Breast epithelium (tissue), 4 donors: Measurements from ENCODE around the gene SNRPD3. TPM values are rescaled to one million over a fixed set of nuclear protein-coding genes. Genes with fewer than 3 reads are reported as not detected.
"Not testable (repeated sequence)": the region's sequence is repeated elsewhere in the genome, so short reads cannot be mapped to it uniquely, and the experiment has no call there.

ENCODE experiments used
- DNase-seq, 2 donors: peaks; one replicate each; pipeline ENCODE4 v3.0.0-alpha.2; 2019; ENCODE audit warnings: low spot score in 2 of 2
- H3K27ac ChIP-seq, 2 donors: fragments of 200-600 bp; sonication (generic) in 1 of 2; one replicate each; pipeline ENCODE4 v1.5.1; 2016 to 2019; ENCODE audit warnings: mild to moderate bottlenecking in 1 of 2
- H3K27me3 ChIP-seq, 2 donors: fragments of 200-600 bp; sonication (generic) in 1 of 2; one replicate each; pipeline versions ENCODE4 v1.5.1 to v1.6.0; 2017 to 2019; ENCODE audit warnings: control low read depth in 1 of 2, mild to moderate bottlenecking in 1 of 2
- H3K36me3 ChIP-seq: fragments of 200-600 bp; one replicate; pipeline ENCODE4 v1.5.1; 2019
- H3K4me1 ChIP-seq, 2 donors: fragments of 200-600 bp; sonication (generic); one replicate each; pipeline ENCODE4 v1.5.1; 2016 to 2019; ENCODE audit warnings: control low read depth in 1 of 2
- H3K4me3 ChIP-seq, 3 donors: fragments of 200-600 bp; sonication (generic); 1 replicate in 2 of 3; 2 replicates in 1 of 3; pipeline ENCODE4 v1.5.1; 2016 to 2019; ENCODE audit warnings: mild to moderate bottlenecking in 3 of 3, moderate library complexity in 2 of 3
- H3K9me3 ChIP-seq, 2 donors: fragments of 200-600 bp; sonication (generic) in 1 of 2; one replicate each; pipeline ENCODE4 v1.5.1; 2016 to 2019; ENCODE audit warnings: control low read depth in 1 of 2
- POLR2A ChIP-seq: fragments of 450-650 bp; IDR thresholded peaks from one replicate; pipeline ENCODE4 v1.6.1; 2016; ENCODE audit warnings: antibody characterized with exemption, mild to moderate bottlenecking, moderate library complexity
- POLR2AphosphoS5 ChIP-seq, 3 donors: sonication (generic); formaldehyde crosslinking; IDR thresholded peaks; one replicate each; pipeline ENCODE4 v1.6.1; 2017; ENCODE audit warnings: antibody characterized with exemption in 3 of 3
- intact Hi-C: fragments of 100-400 bp; cut with DNase I; formaldehyde crosslinking; loops from one replicate; pipeline ENCODE4 v1.15.1; 2023; ENCODE audit warnings: low total_unique reads
- total RNA-seq, 3 donors: library from RNA; depleted of rRNA; stranded (reverse); fragments of >200 nt; gene quantifications; one replicate each; pipeline ENCODE4 v1.1.0, GENCODE V29; 2016
- TF ChIP-seq, protein P1 (sequence below), 3 donors: fragments of 450-650 bp; IDR thresholded peaks; one replicate each; pipeline ENCODE4 v1.5.1; 2016 to 2017; ENCODE audit warnings: antibody characterized with exemption in 3 of 3, mild to moderate bottlenecking in 3 of 3, moderate library complexity in 3 of 3

The SNRPD3 gene
- total RNA-seq, 3 donors from 2014 or later, result 105 to 148 (median 124) TPM

DNA sequence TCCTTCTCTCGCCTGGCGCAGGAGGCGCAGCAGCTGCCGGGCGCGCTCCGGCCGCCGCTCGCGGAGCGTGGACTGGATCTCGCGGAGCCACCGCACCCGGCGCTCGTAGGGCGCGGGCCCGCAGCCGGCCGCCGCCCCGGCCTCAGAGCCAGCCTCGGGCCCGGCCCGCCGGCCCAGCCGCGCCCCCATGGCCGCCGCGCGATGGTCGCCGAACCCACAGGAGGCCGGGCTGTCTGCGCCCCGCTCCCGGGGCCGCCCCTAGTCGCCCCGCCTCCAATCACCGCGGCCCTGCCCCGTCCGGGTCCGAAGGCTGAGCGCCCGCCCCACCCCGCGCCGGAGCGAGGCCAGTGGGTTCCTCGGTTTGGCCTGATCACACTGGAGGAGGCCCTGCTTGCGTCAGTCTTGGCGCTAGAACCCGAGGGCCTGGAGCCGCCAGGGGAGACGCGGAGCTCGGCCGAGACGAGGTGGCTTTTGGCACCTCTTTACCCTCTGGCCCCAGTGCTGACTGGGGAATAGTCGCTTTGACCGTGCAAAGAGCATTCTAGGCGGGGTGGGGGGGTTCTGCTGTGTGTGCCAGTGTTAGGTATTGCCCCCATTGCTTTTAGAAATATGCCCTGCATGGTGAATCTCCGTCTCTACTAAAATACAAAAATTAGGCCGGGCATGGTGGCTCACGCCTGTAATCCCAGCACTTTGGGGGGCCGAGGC, 37.2 kb downstream of the SNRPD3 start, which contains the start of gene LRRC75B:
LRRC75B (minus strand) TSS at position 223 of the 708 bp plus-strand sequence; CDS start at position 189, 34 bp downstream.
- no peak for TF ChIP-seq POLR2A
- TF ChIP-seq, protein P1, sequence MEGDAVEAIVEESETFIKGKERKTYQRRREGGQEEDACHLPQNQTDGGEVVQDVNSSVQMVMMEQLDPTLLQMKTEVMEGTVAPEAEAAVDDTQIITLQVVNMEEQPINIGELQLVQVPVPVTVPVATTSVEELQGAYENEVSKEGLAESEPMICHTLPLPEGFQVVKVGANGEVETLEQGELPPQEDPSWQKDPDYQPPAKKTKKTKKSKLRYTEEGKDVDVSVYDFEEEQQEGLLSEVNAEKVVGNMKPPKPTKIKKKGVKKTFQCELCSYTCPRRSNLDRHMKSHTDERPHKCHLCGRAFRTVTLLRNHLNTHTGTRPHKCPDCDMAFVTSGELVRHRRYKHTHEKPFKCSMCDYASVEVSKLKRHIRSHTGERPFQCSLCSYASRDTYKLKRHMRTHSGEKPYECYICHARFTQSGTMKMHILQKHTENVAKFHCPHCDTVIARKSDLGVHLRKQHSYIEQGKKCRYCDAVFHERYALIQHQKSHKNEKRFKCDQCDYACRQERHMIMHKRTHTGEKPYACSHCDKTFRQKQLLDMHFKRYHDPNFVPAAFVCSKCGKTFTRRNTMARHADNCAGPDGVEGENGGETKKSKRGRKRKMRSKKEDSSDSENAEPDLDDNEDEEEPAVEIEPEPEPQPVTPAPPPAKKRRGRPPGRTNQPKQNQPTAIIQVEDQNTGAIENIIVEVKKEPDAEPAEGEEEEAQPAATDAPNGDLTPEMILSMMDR (IDR thresholded peaks at IDR 0.05), result no peak
- peak in 2 of 3 donors; percentile 19 to 49 for TF ChIP-seq POLR2AphosphoS5 (IDR thresholded peaks at IDR 0.05)
- H3K9me3 ChIP-seq, result no peaks in the 10 kb centered on the region
- intact Hi-C loops, result no loop called here
- peaks cover 13 to 45% of the 10 kb centered on the region in 2 donors for H3K4me1 ChIP-seq
- DNase-seq, result peak; percentile 77 to 81
- H3K36me3 ChIP-seq, result no peaks in the 10 kb centered on the region
- peak within 1 kb of the TSS; percentile 68 to 92 (median 70) for H3K4me3 ChIP-seq
- peak within 1 kb of the TSS; percentile 82 to 88 for H3K27ac ChIP-seq
- H3K27me3 ChIP-seq, result no peaks in the 10 kb centered on the region

DNA sequence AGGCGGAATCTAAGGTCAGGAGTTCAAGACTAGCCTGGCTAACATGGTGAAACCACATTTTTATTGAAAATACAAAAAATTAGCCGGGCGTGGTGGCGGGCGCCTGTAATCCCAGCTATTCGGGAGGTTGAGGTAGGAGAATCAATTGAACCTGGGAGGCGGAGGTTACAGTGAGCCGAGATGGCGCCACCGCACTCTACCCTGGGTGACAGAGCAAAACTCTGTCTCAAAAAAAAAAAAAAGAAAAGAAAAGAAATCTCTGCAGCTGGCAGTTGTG, 37.7 kb downstream of the SNRPD3 start:
- H3K9me3 ChIP-seq, H3K36me3 ChIP-seq, intact Hi-C loops, DNase-seq, H3K27me3 ChIP-seq: not testable (repeated sequence)
- peak overlapping the region; percentile 68 to 92 (median 70) for H3K4me3 ChIP-seq
- peaks cover 13 to 40% of the 10 kb centered on the region in 2 donors for H3K4me1 ChIP-seq
- H3K27ac ChIP-seq, result peak overlapping the region; percentile 82 to 88

DNA sequence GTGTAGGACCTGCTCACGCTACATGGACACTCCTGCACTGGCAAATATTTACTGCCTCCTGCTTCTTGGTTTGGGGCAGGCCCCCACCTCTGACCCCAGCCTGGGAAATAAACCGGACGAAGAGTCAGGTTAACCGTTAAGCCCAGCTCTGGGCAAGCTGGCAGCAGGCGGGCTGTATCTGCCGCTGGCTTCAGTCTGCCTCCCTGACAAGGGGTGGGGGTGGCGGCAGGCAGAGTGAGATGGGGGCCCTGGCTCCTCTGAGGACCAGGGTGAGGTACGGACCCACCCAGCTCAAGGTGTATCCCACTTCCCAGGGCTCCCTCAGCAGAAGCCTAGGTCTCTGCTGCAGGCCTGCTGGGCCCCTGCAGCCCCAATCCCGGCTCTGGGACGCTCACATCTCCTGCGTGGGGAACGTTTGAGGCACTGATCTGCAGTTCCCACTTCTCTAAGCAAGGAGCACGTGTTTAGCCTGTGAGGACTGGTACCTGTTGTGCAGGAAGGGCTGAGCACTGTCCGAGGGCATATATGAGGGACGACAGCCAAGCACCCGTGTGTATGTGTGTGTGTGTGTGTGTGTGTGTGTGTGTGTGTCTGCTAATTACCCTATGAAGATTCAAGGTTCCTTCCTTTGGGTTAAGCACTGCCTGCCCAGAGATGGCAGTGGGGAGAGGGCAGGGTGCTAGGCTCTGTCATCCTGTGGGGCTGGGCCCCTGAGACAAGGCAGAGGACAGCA, 38.2 kb downstream of the SNRPD3 start:
- intact Hi-C loops, result no loop called here
- Histone ChIP-seq H3K4me3 (no peak overlapping the region), H3K27me3 (no peaks in the 10 kb centered on the region), H3K27ac (peak overlapping the region; percentile 34 to 82), H3K36me3 (no peaks in the 10 kb centered on the region), H3K4me1 (peaks cover 8 to 35% of the 10 kb centered on the region in 2 donors), H3K9me3 (no peaks in the 10 kb centered on the region)
- DNase-seq, result peak in 1 of 2 donors; percentile 60
- TF ChIP-seq POLR2A (no peak), POLR2AphosphoS5 (IDR thresholded peaks at IDR 0.05) (no peak)

DNA sequence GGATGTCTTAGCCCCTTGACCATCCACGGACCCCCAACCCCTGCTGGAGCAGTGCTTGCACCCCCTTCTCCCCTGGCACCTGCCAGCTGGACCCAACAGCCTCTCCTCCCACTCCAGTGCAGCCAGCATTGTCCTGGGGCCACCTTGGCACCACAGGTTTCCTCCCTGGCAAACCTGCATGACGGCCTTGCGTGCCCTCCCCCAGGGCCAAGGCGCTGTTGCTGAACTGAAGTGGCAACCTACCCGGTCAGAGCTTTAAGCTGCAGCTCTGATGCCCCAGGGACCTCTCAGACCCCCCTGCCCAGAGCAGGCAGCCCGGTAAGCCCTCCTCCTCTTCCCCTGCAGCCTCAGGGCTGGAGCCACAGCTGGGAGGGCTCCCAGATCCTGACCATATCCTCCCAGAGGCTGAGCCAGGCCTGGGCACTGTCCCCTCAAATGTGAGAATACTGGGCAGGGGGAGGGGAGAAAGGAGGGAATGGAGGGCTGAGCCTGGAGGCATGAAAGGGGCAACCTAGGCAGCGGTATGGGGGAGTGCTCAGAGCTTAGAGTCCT, 38.8 kb downstream of the SNRPD3 start:
- peak overlapping the region; percentile 34 to 82 for H3K27ac ChIP-seq
- intact Hi-C loops, result no loop called here
- H3K9me3 ChIP-seq, result no peaks in the 10 kb centered on the region
- peaks cover 6 to 29% of the 10 kb centered on the region in 2 donors for H3K4me1 ChIP-seq
- TF ChIP-seq POLR2A (no peak), POLR2AphosphoS5 (IDR thresholded peaks at IDR 0.05) (no peak)
- TF ChIP-seq, protein P1 (IDR thresholded peaks at IDR 0.05), result no peak
- H3K4me3 ChIP-seq, result no peak overlapping the region
- DNase-seq, result peak; percentile 73 to 81
- no peaks in the 10 kb centered on the region for H3K27me3 ChIP-seq
- no peaks in the 10 kb centered on the region for H3K36me3 ChIP-seq

DNA sequence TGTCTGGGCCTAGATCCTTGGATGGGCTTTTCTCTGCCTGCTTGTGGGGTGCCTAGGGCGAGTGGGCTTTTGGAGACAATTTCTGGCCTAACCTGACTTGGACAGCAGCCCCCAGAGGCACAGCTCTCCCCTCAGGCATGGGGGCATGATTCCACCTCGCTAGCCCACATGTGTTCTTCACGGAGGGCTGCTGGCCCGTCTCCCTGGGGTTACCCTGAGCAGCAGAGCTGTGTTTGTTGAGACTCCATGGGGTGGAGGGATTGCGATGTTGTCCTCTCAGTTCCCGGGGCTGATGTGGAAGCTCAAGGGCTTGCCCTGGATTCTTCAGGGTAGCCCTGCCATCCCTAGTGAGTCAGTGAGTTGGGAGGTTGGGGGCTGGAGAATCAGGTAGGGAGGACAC, 39.4 kb downstream of the SNRPD3 start:
- no peak for DNase-seq
- no peaks in the 10 kb centered on the region for H3K9me3 ChIP-seq
- TF ChIP-seq POLR2A (no peak), POLR2AphosphoS5 (IDR thresholded peaks at IDR 0.05) (no peak)
- TF ChIP-seq, protein P1 (IDR thresholded peaks at IDR 0.05), result no peak
- H3K27me3 ChIP-seq, result no peaks in the 10 kb centered on the region
- peaks cover 6 to 25% of the 10 kb centered on the region in 2 donors for H3K4me1 ChIP-seq
- intact Hi-C loops, result no loop called here
- H3K27ac ChIP-seq, result peak overlapping the region; percentile 34 to 82
- no peak overlapping the region for H3K4me3 ChIP-seq
- no peaks in the 10 kb centered on the region for H3K36me3 ChIP-seq

DNA sequence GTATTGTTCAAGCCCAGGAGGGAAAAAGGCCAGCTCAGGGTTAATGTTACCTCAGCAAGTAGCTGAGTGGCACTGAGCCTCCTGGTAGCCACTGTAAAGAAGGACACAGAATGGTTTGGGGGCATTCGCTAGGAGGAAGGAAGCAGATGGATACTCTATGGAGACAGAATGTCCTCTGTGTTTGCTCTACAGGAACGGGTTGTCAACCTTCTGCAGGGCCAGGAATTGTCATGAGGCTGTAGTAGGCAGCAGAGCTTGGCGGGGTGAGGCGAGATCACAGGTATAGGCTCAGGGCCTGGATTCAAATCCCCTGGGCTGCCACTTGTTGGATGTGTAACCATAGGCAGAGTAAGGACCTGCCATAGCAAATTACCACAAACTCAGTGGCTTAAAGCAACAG, 40.1 kb downstream of the SNRPD3 start:
- TF ChIP-seq, protein P1 (IDR thresholded peaks at IDR 0.05), result no peak
- TF ChIP-seq POLR2A (no peak), POLR2AphosphoS5 (IDR thresholded peaks at IDR 0.05) (no peak)
- no peak for DNase-seq
- Histone ChIP-seq H3K4me3 (no peak overlapping the region), H3K27me3 (no peaks in the 10 kb centered on the region), H3K4me1 (peaks cover 6 to 25% of the 10 kb centered on the region in 2 donors), H3K9me3 (no peaks in the 10 kb centered on the region), H3K27ac (peak overlapping the region; percentile 34 to 82), H3K36me3 (no peaks in the 10 kb centered on the region)
- intact Hi-C loops, result no loop called here

DNA sequence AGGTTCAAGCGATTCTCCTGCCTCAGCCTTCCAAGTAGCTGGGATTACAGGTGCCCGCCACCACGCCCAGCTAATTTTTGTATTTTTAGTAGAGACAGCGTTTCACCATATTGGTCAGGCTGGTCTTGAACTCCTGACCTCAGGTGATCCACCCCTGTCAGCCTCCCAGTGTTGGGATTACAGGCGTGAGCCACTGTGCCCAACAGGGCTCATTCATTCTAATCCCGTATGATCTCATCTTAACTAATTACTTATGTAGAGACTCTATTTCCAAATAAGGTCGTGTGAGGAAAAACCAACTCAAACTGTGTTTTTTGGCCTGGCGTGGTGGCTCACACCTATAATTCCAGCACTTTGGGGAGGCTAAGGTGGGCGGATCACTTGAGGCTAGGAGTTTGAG, 41.3 kb downstream of the SNRPD3 start:
- H3K4me1 ChIP-seq, result peaks cover 6 to 21% of the 10 kb centered on the region in 2 donors
- H3K27ac ChIP-seq, intact Hi-C loops, DNase-seq, H3K36me3 ChIP-seq, H3K27me3 ChIP-seq, H3K9me3 ChIP-seq, H3K4me3 ChIP-seq: not testable (repeated sequence)
